CD4-positive, alpha-beta T cell (primary cell): Measurements from ENCODE around the gene SLC2A8. TPM values are rescaled to one million over a fixed set of nuclear protein-coding genes. Genes with fewer than 3 reads are reported as not detected.

Experiments
- ATAC-seq: fragments of 200-7000 bp; cut with Tn5 transposase; one replicate; pipeline ENCODE4 v1.10.0; 2022; ENCODE audit warnings: mild to moderate bottlenecking; ENCODE audit not compliant: poor library complexity
- CTCF ChIA-PET: fragments of 350-600 bp; sonication (Branson Sonifier 250); formaldehyde crosslinking; loops from one replicate; lab custom pipeline; 2021; ENCODE audit warnings: antibody characterized with exemption, inconsistent platforms; lab: Charles Lee
- POLR2A ChIA-PET: fragments of 350-600 bp; sonication (Branson Sonifier 250); formaldehyde crosslinking; loops from one replicate; lab custom pipeline; 2021; ENCODE audit warnings: antibody characterized with exemption, inconsistent platforms; lab: Charles Lee
- DNase-seq, 14 experiments: peaks; one replicate each; pipeline ENCODE4 v3.0.0-alpha.2; 2013 to 2020; ENCODE audit warnings: mixed read lengths in 2 of 14
- H3K27ac ChIP-seq, 2 donors: one replicate each; pipeline versions ENCODE4 v1.5.1 to v1.7.0; 2013; ENCODE audit warnings: low read length in 2 of 2, low read depth in 1 of 2, mild to moderate bottlenecking in 1 of 2
- H3K27me3 ChIP-seq, 2 experiments: 1 replicate in 1 of 2; 2 replicates in 1 of 2; pipeline versions ENCODE4 v1.6.1 to v1.7.0; 2013; ENCODE audit warnings: low read length in 2 of 2, control low read depth in 1 of 2, mild to moderate bottlenecking in 1 of 2, moderate library complexity in 1 of 2; ENCODE audit not compliant: insufficient read depth in 2 of 2, control insufficient read depth in 1 of 2
- H3K36me3 ChIP-seq: one replicate; pipeline ENCODE4 v1.6.1; 2013; ENCODE audit warnings: low read length, control low read depth; ENCODE audit not compliant: insufficient read depth
- H3K4me1 ChIP-seq: one replicate; pipeline ENCODE4 v1.6.1; 2013; ENCODE audit warnings: low read length, control low read depth; ENCODE audit not compliant: insufficient read depth
- H3K4me3 ChIP-seq: one replicate; pipeline ENCODE4 v1.5.1; 2013; ENCODE audit warnings: mild to moderate bottlenecking, low read length, moderate library complexity
- H3K9me3 ChIP-seq, 2 experiments: 1 replicate in 1 of 2; 2 replicates in 1 of 2; pipeline versions ENCODE4 v1.6.1 to v1.7.0; 2013; ENCODE audit warnings: low read length in 2 of 2, mild to moderate bottlenecking in 2 of 2, control low read depth in 1 of 2, moderate library complexity in 1 of 2; ENCODE audit not compliant: control insufficient read depth in 1 of 2, insufficient read depth in 1 of 2
- H3K27ac Mint-ChIP-seq: one replicate; pipeline ENCODE4 v1.8.0; 2020; ENCODE audit warnings: mixed read lengths
- H3K27me3 Mint-ChIP-seq: one replicate; pipeline ENCODE4 v1.8.0; 2021; ENCODE audit warnings: mixed read lengths
- H3K36me3 Mint-ChIP-seq: one replicate; pipeline ENCODE4 v1.8.0; 2021; ENCODE audit warnings: low read depth, mixed read lengths
- H3K4me1 Mint-ChIP-seq: one replicate; pipeline ENCODE4 v1.8.0; 2021; ENCODE audit warnings: low read depth, mixed read lengths
- H3K4me3 Mint-ChIP-seq: one replicate; pipeline ENCODE4 v1.8.0; 2020; ENCODE audit warnings: mild to moderate bottlenecking, mixed read lengths
- H3K9me3 Mint-ChIP-seq: one replicate; pipeline ENCODE4 v1.8.0; 2020; ENCODE audit warnings: mixed read lengths
- CTCF ChIP-seq: fragments of 200-600 bp; IDR thresholded peaks from one replicate; pipeline ENCODE4 v1.8.0; 2022; ENCODE audit warnings: antibody characterized with exemption, mild to moderate bottlenecking
- intact Hi-C, 2 experiments: fragments of 100-400 bp; cut with DNase I in 1 of 2; cut with micrococcal nuclease in 1 of 2; formaldehyde crosslinking; loops; one replicate each; pipeline versions ENCODE4 v1.15.1 to v1.9.0; 2023 to 2025; cut with DNase I, micrococcal nuclease
- total RNA-seq, 174 experiments: library from RNA in 2 of 174; stranded (reverse) in 2 of 174; gene quantifications; one replicate each; pipeline ENCODE4 v1.2.3 and lab custom pipeline; 2021 to 2026

Gene SLC2A8
- total RNA-seq, 2 experiments from 2014 or later, result 1.6 to 1.8 TPM

- H3K4me1 ChIP-seq, result peaks cover 31% of the 10 kb centered on the region
- ChIA-PET POLR2A (no interaction called here), CTCF (no interaction called here)
- H3K9me3 ChIP-seq, result no peaks in the 10 kb centered on the region
- intact Hi-C loops, result loop anchor here in 1 of 2 experiments (10.0 kb wide), 1 partner anchor 514 kb away; the partner anchor contains the start of gene RALGPS1
- no peak for ATAC-seq
- H3K4me3 ChIP-seq, result no peak overlapping the region
- H3K4me3 Mint-ChIP-seq, result peak overlapping the region; percentile 38
- H3K27ac Mint-ChIP-seq, result no peak overlapping the region
- no peak for TF ChIP-seq CTCF
- H3K9me3 Mint-ChIP-seq, result no peaks in the 10 kb centered on the region
- H3K27me3 ChIP-seq, result no peaks in the 10 kb centered on the region
- H3K36me3 Mint-ChIP-seq, result peaks cover 75% of the 10 kb centered on the region
- H3K27ac ChIP-seq, result no peak overlapping the region
- H3K36me3 ChIP-seq, result peaks cover 36% of the 10 kb centered on the region
- no peaks in the 10 kb centered on the region for H3K27me3 Mint-ChIP-seq
- DNase-seq, result peak in 1 of 14 experiments; percentile 0
- H3K4me1 Mint-ChIP-seq, result peaks cover 46% of the 10 kb centered on the region
Measured at GRCh38 chr9:127428348-127428747, 31.4 kb downstream of the SLC2A8 start.

DNA sequence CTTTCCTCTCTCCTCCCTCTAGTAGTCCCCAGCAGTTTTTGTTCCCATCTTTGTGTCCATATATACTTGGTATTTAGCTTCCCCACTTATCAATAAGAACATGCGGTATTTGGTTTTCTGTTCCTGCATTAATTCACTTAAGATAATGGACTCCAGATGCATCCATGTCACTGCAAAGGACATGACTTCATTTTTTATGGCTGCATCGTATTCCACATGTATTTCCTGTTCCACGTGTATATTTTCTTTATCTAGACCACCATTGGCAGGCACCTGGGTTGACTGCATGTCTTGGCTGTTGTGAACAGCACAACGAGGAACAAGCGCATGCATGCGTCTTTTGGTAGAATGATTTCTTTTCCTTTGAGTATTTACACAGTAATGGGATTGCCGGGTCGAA lies 33.4 kb downstream of the SLC2A8 start:
- no peak for TF ChIP-seq CTCF
- no peaks in the 10 kb centered on the region for H3K9me3 Mint-ChIP-seq
- ChIA-PET CTCF (no interaction called here), POLR2A (no interaction called here)
- no peak for ATAC-seq
- no peaks in the 10 kb centered on the region for H3K27me3 Mint-ChIP-seq
- H3K36me3 ChIP-seq, result peaks cover 55% of the 10 kb centered on the region
- H3K27ac ChIP-seq, result no peak overlapping the region
- no peak overlapping the region for H3K4me3 ChIP-seq
- H3K4me1 Mint-ChIP-seq, result peaks cover 25% of the 10 kb centered on the region
- DNase-seq, result peak in 1 of 14 experiments; percentile 0
- no peak overlapping the region for H3K4me3 Mint-ChIP-seq
- H3K36me3 Mint-ChIP-seq, result peaks cover 78% of the 10 kb centered on the region
- H3K27me3 ChIP-seq, result no peaks in the 10 kb centered on the region
- no peaks in the 10 kb centered on the region for H3K9me3 ChIP-seq
- intact Hi-C loops, result no loop called here
- no peak overlapping the region for H3K27ac Mint-ChIP-seq
- H3K4me1 ChIP-seq, result peaks cover 18% of the 10 kb centered on the region

DNA sequence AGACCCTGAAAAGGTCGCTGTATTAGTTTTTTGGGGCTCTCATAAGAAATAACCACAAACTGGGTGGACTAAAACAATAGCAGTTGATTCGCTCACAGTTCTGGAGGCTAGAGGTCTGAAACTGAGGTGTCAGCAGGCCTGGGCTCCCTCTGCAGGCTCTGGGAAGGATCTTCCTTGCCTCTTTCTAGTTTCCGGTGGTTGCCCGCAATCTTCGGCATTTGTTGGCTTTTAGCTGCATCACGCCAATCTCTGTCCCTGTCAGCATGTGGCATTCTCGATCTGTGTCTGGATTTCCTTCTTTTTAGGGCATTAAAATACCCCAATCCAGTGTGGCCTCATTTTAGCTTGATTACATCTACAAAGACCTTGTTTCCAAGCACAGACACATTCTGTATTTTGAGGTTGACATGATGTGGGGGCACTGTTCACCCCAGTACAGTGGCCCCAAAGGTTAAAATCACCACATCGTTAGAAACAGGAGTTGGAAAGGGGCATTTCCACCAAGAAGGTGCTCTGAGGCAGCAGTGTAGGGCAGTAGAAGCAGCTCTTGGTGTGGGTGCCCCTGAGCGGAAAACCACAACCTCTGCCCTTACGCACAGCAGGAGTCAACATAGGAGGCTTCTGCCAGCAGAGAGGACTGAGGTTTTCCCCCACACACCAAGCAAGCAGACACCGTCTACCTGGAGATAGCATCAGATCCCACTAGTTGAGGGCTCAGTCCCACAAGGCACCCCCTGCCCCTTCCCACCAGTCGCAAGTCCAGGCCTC lies 40.7 kb downstream of the SLC2A8 start:
- no peak overlapping the region for H3K4me3 Mint-ChIP-seq
- Histone ChIP-seq H3K27me3 (no peaks in the 10 kb centered on the region), H3K36me3 (peaks cover 82% of the 10 kb centered on the region), H3K27ac (no peak overlapping the region), H3K4me3 (no peak overlapping the region), H3K9me3 (no peaks in the 10 kb centered on the region), H3K4me1 (peaks cover 28% of the 10 kb centered on the region)
- TF ChIP-seq CTCF, result no peak
- ChIA-PET CTCF (interaction anchor here (0.5 to 0.9 kb wide), 5 partner anchors 9 to 452 kb away, joined by 3 to 4 read pairs (median 3); no protein-coding TSS in a partner anchor), POLR2A (interaction anchor here (0.7 kb wide), 1 partner anchor 14 kb away, joined by 3 read pairs; the partner anchor contains the start of genes LRSAM1 and RPL12)
- DNase-seq (peak in 7 of 14 experiments; percentile 4 to 63 (median 34)), ATAC-seq (peak; percentile 83)
- peaks cover 15% of the 10 kb centered on the region for H3K4me1 Mint-ChIP-seq
- H3K9me3 Mint-ChIP-seq, result no peaks in the 10 kb centered on the region
- no peaks in the 10 kb centered on the region for H3K27me3 Mint-ChIP-seq
- peaks cover 96% of the 10 kb centered on the region for H3K36me3 Mint-ChIP-seq
- peak overlapping the region; percentile 63 for H3K27ac Mint-ChIP-seq
- intact Hi-C loops, result no loop called here
